ENCODE results near the gene GPLD1. TPM values are rescaled to one million over a fixed set of nuclear protein-coding genes. Genes with fewer than 3 reads are reported as not detected.

GPLD1 gene
- total RNA-seq: 1 to 10 TPM; 1.7 to 4.3 (median 2.5) TPM
- polyA plus RNA-seq: under 1 TPM; 0.15 to 0.41 (median 0.32) TPM
- long read RNA-seq, donor 1: 0 reads
- long read RNA-seq, donor 2: 0 reads

GRCh38 chr6:24489470-24489869 lies at the start of gene GPLD1:
GPLD1 (minus strand) TSS chr6:24489578; CDS start chr6:24489511, 67 bp downstream.
- no peak for TF ChIP-seq POLR2A (IDR thresholded peaks at IDR 0.05)
- TF ChIP-seq CTCF (IDR thresholded peaks at IDR 0.05 in 8 of 11, conservative IDR thresholded peaks at IDR 0.05 in 3 of 11): no peak
- TF ChIP-seq POLR2AphosphoS5 (IDR thresholded peaks at IDR 0.05): no peak
- H3K4me1 ChIP-seq: peaks cover 7 to 13% (median 11%) of the 10 kb centered on the region in 6 donors
- intact Hi-C loops (cut with DNase I; ENCODE audit: low total_unique reads): no loop called here
- H3K27me3 ChIP-seq (replicated peaks in 1 of 7): peaks cover 0 to 4% (median 0%) of the 10 kb centered on the region in 7 donors
- no peaks in the 10 kb centered on the region for H3K36me3 ChIP-seq
- no peak within 1 kb of the TSS for H3K4me3 ChIP-seq
- H3K27ac ChIP-seq: no peak within 1 kb of the TSS
- DNase-seq: no peak
- WGBS, 5 donors: 85 to 96% (median 91%) methylated on average over 6 of the region's 6 CpGs
- H3K9me3 ChIP-seq: no peaks in the 10 kb centered on the region

- H3K36me3 ChIP-seq: peaks cover 0 to 30% (median 16%) of the 10 kb centered on the region in 6 donors
- intact Hi-C loops (cut with DNase I; ENCODE audit: low total_unique reads): no loop called here
- 96 to 100% (median 97%) methylated on average over 8 of the region's 8 CpGs for WGBS, 5 donors
- no peak for DNase-seq
- no peaks in the 10 kb centered on the region for H3K9me3 ChIP-seq
- no peak overlapping the region for H3K4me3 ChIP-seq
- H3K4me1 ChIP-seq: no peaks in the 10 kb centered on the region
- TF ChIP-seq POLR2AphosphoS5 (IDR thresholded peaks at IDR 0.05): no peak
- TF ChIP-seq CTCF (IDR thresholded peaks at IDR 0.05 in 8 of 11, conservative IDR thresholded peaks at IDR 0.05 in 3 of 11): no peak
- TF ChIP-seq POLR2A (IDR thresholded peaks at IDR 0.05): no peak
- no peaks in the 10 kb centered on the region for H3K27me3 ChIP-seq (replicated peaks in 1 of 7)
- H3K27ac ChIP-seq: no peak overlapping the region
Observed at GRCh38 chr6:24537771-24538385, 48.5 kb upstream of the GPLD1 start.

- TF ChIP-seq POLR2A (IDR thresholded peaks at IDR 0.05): no peak
- no peak for TF ChIP-seq POLR2AphosphoS5 (IDR thresholded peaks at IDR 0.05)
- no peak for TF ChIP-seq CTCF (IDR thresholded peaks at IDR 0.05 in 8 of 11, conservative IDR thresholded peaks at IDR 0.05 in 3 of 11)
- H3K4me1 ChIP-seq: no peaks in the 10 kb centered on the region
- DNase-seq: no peak
- H3K27ac ChIP-seq: no peak overlapping the region
- no peak overlapping the region for H3K4me3 ChIP-seq
- H3K9me3 ChIP-seq: no peaks in the 10 kb centered on the region
- H3K36me3 ChIP-seq: peaks cover 0 to 37% (median 20%) of the 10 kb centered on the region in 6 donors
- H3K27me3 ChIP-seq (replicated peaks in 1 of 7): no peaks in the 10 kb centered on the region
- intact Hi-C loops (cut with DNase I; ENCODE audit: low total_unique reads): no loop called here
- 90 to 96% (median 94%) methylated on average over 8 of the region's 8 CpGs for WGBS, 5 donors
Observed at GRCh38 chr6:24537082-24537699, 47.8 kb upstream of the GPLD1 start.

GRCh38 chr6:24536466-24536865 lies 47.1 kb upstream of the GPLD1 start:
- Histone ChIP-seq H3K9me3 (no peaks in the 10 kb centered on the region), H3K4me1 (no peaks in the 10 kb centered on the region), H3K27me3 (replicated peaks in 1 of 7) (no peaks in the 10 kb centered on the region), H3K36me3 (peaks cover 0 to 43% (median 23%) of the 10 kb centered on the region in 6 donors), H3K27ac (no peak overlapping the region), H3K4me3 (no peak overlapping the region)
- TF ChIP-seq POLR2AphosphoS5 (IDR thresholded peaks at IDR 0.05) (no peak), CTCF (IDR thresholded peaks at IDR 0.05 in 8 of 11, conservative IDR thresholded peaks at IDR 0.05 in 3 of 11) (no peak), POLR2A (IDR thresholded peaks at IDR 0.05) (no peak)
- intact Hi-C loops (cut with DNase I; ENCODE audit: low total_unique reads): no loop called here
- WGBS, 5 donors: 52 to 72% (median 60%) methylated on average over 4 of the region's 4 CpGs
- DNase-seq: no peak
